Neural progenitor cell (in vitro differentiated cells): ENCODE data around the gene SLCO4A1.

Experiments used
- EZH2 ChIP-seq: fragments of 200-600 bp; sonication (generic); IDR thresholded peaks from 2 replicates; pipeline ENCODE4 v1.6.1; 2017; ENCODE audit warnings: antibody characterized with exemption, mild to moderate bottlenecking, moderate library complexity
- TF ChIP-seq, protein P1 (sequence below): fragments of 200-600 bp; sonication (generic); IDR thresholded peaks from 2 replicates; pipeline ENCODE4 v1.5.1; 2017; ENCODE audit warnings: antibody characterized with exemption, mild to moderate bottlenecking

DNA sequence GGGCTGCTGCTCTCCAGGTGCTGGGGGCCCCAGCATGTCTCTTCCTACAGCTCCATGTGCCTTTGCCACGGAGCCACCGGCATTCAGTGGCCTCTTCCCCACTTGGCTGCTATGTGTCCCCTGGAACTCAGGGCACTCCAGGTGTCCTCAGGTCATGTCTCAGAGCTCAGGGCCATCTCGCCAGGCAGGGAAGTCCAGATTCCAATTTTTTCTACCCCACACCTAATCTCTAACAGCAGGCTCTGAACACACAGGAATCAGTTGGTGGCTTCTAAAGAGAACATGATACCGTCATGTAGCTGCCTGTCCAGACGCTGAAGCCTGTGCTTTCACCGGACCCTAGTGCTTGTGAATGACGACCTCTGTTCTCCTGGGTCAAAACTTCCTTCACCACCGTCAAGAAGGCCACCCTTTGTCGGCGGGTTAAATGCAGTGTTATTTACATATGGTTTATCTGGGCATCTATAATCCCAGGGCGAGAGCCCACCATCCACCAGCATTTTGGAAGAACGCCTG lies 4.2 kb upstream of the SLCO4A1 start:
- TF ChIP-seq, protein P1, sequence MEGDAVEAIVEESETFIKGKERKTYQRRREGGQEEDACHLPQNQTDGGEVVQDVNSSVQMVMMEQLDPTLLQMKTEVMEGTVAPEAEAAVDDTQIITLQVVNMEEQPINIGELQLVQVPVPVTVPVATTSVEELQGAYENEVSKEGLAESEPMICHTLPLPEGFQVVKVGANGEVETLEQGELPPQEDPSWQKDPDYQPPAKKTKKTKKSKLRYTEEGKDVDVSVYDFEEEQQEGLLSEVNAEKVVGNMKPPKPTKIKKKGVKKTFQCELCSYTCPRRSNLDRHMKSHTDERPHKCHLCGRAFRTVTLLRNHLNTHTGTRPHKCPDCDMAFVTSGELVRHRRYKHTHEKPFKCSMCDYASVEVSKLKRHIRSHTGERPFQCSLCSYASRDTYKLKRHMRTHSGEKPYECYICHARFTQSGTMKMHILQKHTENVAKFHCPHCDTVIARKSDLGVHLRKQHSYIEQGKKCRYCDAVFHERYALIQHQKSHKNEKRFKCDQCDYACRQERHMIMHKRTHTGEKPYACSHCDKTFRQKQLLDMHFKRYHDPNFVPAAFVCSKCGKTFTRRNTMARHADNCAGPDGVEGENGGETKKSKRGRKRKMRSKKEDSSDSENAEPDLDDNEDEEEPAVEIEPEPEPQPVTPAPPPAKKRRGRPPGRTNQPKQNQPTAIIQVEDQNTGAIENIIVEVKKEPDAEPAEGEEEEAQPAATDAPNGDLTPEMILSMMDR = no peak
- TF ChIP-seq EZH2 = no peak
